Activated CD8-positive, alpha-beta memory T cell treated with anti-CD3 and anti-CD28 coated beads, Interleukin-2, amount 50 U/mL, for 24 hours (primary cell): Measurements from ENCODE around the gene OR10G8.

ENCODE experiments used
- DNase-seq: peaks from one replicate; pipeline ENCODE4 v3.0.0-alpha.2; 2020; ENCODE audit errors: extremely low read depth

OR10G8 gene

DNA sequence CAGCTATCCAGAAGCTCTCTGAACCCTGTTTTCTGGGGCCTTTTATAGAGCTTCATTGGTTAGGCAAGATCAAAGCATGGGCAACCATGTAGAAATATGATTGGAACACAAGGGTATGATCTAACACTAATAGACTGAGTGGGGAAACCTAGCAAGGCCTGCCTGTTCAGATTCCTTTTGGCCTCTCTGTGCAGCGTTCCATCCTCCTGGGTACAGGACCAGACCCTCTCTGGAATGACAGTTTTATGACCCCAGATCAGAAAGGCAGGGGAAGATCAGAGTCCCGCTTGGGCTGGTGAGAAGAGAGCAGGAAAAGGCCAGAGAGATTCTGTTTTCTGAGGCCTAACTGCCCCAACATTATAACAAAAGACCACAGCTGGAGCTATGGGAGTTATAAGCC is 52.0 kb downstream of the OR10G8 start:
- DNase-seq, result no peak

DNA sequence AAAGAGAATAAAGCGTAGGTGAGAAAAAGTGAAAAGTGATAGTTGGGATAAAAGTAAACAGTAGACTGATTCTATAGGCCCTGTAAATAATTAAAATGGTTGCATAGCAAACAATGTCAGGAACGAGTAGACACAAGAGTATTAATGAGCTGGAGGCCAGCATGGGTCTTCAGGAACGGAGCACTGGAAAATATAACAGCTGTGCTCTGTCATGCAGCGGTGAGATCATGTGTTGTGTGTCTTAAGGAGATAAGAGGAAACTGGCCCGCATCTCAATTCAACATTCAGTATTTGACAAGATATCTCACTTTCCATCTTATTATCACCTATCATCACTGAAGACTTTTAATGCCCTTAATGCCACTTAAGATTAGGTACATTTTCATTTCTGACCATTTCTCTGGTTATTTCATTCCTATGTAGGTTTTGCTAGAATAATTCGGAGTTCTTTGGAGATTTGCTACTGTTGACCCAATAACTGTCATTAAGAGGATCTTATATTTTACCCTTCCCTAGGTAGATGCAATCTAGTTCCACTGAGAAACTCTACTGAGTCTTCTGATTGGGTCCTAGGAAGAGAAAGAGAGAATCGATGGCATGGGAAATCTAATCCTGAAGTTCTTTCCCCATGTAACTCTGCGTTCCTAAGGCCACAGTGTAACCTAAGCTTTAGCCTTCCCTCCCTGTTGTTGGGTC is 53.2 kb downstream of the OR10G8 start:
- DNase-seq, result no peak
